Esophagus muscularis mucosa (tissue), 4 donors: ENCODE data around the gene DNTTIP2.

Experiments used
- CTCF ChIP-seq, 3 experiments: fragments of 200-600 bp in 2 of 3; fragments of 450-650 bp in 1 of 3; sonication (generic) in 2 of 3; IDR thresholded peaks; one replicate each; pipeline ENCODE4 v1.5.1; 2017 to 2019; ENCODE audit warnings: antibody characterized with exemption in 3 of 3, mild to moderate bottlenecking in 2 of 3, moderate library complexity in 1 of 3
- EP300 ChIP-seq: sonication (generic); formaldehyde crosslinking; IDR thresholded peaks from one replicate; pipeline ENCODE4 v1.6.1; 2017; ENCODE audit warnings: antibody characterized with exemption
- POLR2A ChIP-seq: fragments of 450-650 bp; IDR thresholded peaks from one replicate; pipeline ENCODE4 v1.6.1; 2017; ENCODE audit warnings: antibody characterized with exemption, moderate library complexity, mild to moderate bottlenecking, low read depth
- POLR2AphosphoS5 ChIP-seq, 2 donors: sonication (generic); formaldehyde crosslinking; IDR thresholded peaks; one replicate each; pipeline ENCODE4 v1.6.1; 2017; ENCODE audit warnings: antibody characterized with exemption in 2 of 2

GRCh38 chr1:93839753-93840152 lies 39.3 kb downstream of the DNTTIP2 start:
- no peak for TF ChIP-seq CTCF (IDR thresholded peaks at IDR 0.05)
- no peak for TF ChIP-seq POLR2A
- no peak for TF ChIP-seq POLR2AphosphoS5 (IDR thresholded peaks at IDR 0.05)
- TF ChIP-seq EP300 = no peak
